ENCODE measurements around the gene DNAH10. TPM values are rescaled to one million over a fixed set of nuclear protein-coding genes. Genes with fewer than 3 reads are reported as not detected.

Gene DNAH10
- total RNA-seq, 1 donor from 2014 or later, result 0.66 TPM

- no peak overlapping the region for H3K27ac Mint-ChIP-seq (ENCODE audit: unreplicated experiment)
These were observed 46.9 kb upstream of the DNAH10 start for GRCh38 chr12:123715195-123715594.

DNA sequence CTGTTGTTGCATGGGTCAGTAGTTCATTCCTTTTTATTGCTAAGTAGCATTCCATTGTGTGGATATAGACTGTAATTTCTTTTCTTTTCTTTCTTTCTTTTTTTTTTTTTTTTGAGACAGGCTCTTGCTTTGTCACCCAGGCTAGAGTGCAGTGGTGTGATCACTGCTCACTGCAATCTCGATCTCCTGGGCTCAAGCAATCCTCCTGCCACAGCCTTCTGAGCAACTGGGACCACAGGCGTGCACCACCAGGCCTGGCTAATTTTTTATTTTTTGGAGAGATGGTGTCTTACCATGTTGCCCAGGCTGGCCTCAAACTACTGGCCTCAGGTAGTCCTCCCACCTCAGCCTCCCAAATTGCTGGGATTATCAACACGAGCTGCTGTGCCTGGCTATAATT lies 44.8 kb upstream of the DNAH10 start:
- H3K9me3 Mint-ChIP-seq (ENCODE audit: unreplicated experiment), result peaks cover 3% of the 10 kb centered on the region
- peaks cover 2% of the 10 kb centered on the region for H3K27me3 Mint-ChIP-seq (ENCODE audit: unreplicated experiment)
- H3K4me1 Mint-ChIP-seq (ENCODE audit: low read depth, unreplicated experiment), result peaks cover 6% of the 10 kb centered on the region
- H3K27ac Mint-ChIP-seq (ENCODE audit: unreplicated experiment), result no peak overlapping the region
- no peak for DNase-seq
- no peak for TF ChIP-seq CTCF (IDR thresholded peaks at IDR 0.05; ENCODE audit: partially characterized antibody, unreplicated experiment)
- H3K4me3 Mint-ChIP-seq (ENCODE audit: unreplicated experiment), result no peak overlapping the region
- H3K36me3 Mint-ChIP-seq (ENCODE audit: unreplicated experiment), result no peaks in the 10 kb centered on the region

More at GRCh38 chr12:123715195-123715594, 46.9 kb upstream of the DNAH10 start:
- H3K4me1 Mint-ChIP-seq (ENCODE audit: low read depth, unreplicated experiment), result peaks cover 6% of the 10 kb centered on the region
- TF ChIP-seq CTCF (IDR thresholded peaks at IDR 0.05; ENCODE audit: partially characterized antibody, unreplicated experiment), result no peak
- H3K27me3 Mint-ChIP-seq (ENCODE audit: unreplicated experiment), result peaks cover 5% of the 10 kb centered on the region
- H3K4me3 Mint-ChIP-seq (ENCODE audit: unreplicated experiment), result no peak overlapping the region
- DNase-seq, result no peak
- peaks cover 3% of the 10 kb centered on the region for H3K9me3 Mint-ChIP-seq (ENCODE audit: unreplicated experiment)
- H3K36me3 Mint-ChIP-seq (ENCODE audit: unreplicated experiment), result no peaks in the 10 kb centered on the region

DNA sequence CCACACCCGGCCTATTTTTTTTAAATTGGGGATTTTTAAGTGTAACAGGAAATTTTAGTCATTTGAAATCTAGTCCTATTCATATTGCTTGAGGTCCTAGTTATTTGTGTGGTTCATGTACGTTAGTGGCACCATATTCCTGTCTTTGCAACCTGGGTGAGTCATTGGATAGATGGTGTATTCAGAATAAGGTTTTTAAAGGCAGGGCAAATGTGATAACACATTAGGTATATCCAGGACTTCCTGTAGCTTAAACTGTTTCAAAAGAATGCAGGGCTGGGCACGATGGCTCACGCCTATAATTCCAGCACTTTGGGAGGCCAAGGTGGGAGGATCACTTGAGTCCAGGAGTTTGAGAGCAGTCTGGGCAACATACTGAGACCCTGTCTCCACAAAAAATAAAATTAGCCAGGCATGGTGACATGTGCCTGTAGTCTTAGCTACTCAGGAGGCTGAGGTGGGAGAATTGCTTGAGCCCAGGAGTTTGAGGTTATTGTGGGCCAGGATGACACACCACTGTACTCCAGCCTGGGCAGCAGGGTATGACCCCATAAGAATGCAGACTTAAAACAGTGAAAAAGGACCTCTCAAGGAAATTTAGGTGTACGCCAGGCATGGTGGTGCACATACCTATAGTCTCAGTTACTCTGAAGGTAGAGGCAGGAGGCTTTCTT lies 41.8 kb upstream of the DNAH10 start:
- no peak for DNase-seq
- Mint-ChIP-seq H3K27ac (ENCODE audit: unreplicated experiment) (no peak overlapping the region), H3K4me1 (ENCODE audit: low read depth, unreplicated experiment) (no peaks in the 10 kb centered on the region), H3K4me3 (ENCODE audit: unreplicated experiment) (no peak overlapping the region), H3K9me3 (ENCODE audit: unreplicated experiment) (no peaks in the 10 kb centered on the region), H3K27me3 (ENCODE audit: unreplicated experiment) (no peaks in the 10 kb centered on the region), H3K36me3 (ENCODE audit: unreplicated experiment) (no peaks in the 10 kb centered on the region)
- TF ChIP-seq CTCF (IDR thresholded peaks at IDR 0.05; ENCODE audit: partially characterized antibody, unreplicated experiment), result no peak

DNA sequence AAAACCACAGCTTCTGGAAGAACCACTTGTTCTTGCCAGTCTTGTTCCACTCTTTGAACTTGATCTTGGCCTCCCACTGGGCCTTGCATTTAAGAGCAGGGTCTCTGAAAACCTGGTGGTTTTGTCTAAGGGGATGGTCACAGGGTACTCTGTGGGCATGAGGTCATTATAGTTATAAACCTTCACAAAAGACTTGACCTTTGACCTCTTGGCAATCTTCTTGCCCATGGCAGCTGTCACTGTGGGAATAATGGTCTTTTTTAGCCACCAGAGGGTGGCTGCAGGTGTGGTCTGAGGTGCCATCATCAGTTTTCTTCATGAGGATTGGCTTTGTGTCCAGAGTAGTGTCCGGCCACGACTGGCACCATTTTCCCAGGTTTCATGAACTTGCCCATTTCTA lies 40.9 kb upstream of the DNAH10 start:
- Mint-ChIP-seq H3K36me3 (ENCODE audit: unreplicated experiment) (no peaks in the 10 kb centered on the region), H3K27me3 (ENCODE audit: unreplicated experiment) (no peaks in the 10 kb centered on the region), H3K4me3 (ENCODE audit: unreplicated experiment) (no peak overlapping the region), H3K27ac (ENCODE audit: unreplicated experiment) (no peak overlapping the region), H3K4me1 (ENCODE audit: low read depth, unreplicated experiment) (no peaks in the 10 kb centered on the region), H3K9me3 (ENCODE audit: unreplicated experiment) (no peaks in the 10 kb centered on the region)
- TF ChIP-seq CTCF (IDR thresholded peaks at IDR 0.05; ENCODE audit: partially characterized antibody, unreplicated experiment), result no peak
- DNase-seq, result no peak

GRCh38 chr12:123723011-123723410 lies 39.1 kb upstream of the DNAH10 start:
- Mint-ChIP-seq H3K27me3 (ENCODE audit: unreplicated experiment) (no peaks in the 10 kb centered on the region), H3K36me3 (ENCODE audit: unreplicated experiment) (no peaks in the 10 kb centered on the region), H3K9me3 (ENCODE audit: unreplicated experiment) (no peaks in the 10 kb centered on the region), H3K4me3 (ENCODE audit: unreplicated experiment) (no peak overlapping the region), H3K27ac (ENCODE audit: unreplicated experiment) (no peak overlapping the region), H3K4me1 (ENCODE audit: low read depth, unreplicated experiment) (no peaks in the 10 kb centered on the region)
- TF ChIP-seq CTCF (IDR thresholded peaks at IDR 0.05; ENCODE audit: partially characterized antibody, unreplicated experiment), result no peak
- no peak for DNase-seq
